Measurements from ENCODE around the gene PLXNB3.
"Not testable (repeated sequence)": the region's sequence is repeated elsewhere in the genome, so short reads cannot be mapped to it uniquely, and the experiment has no call there.

Gene PLXNB3

DNA sequence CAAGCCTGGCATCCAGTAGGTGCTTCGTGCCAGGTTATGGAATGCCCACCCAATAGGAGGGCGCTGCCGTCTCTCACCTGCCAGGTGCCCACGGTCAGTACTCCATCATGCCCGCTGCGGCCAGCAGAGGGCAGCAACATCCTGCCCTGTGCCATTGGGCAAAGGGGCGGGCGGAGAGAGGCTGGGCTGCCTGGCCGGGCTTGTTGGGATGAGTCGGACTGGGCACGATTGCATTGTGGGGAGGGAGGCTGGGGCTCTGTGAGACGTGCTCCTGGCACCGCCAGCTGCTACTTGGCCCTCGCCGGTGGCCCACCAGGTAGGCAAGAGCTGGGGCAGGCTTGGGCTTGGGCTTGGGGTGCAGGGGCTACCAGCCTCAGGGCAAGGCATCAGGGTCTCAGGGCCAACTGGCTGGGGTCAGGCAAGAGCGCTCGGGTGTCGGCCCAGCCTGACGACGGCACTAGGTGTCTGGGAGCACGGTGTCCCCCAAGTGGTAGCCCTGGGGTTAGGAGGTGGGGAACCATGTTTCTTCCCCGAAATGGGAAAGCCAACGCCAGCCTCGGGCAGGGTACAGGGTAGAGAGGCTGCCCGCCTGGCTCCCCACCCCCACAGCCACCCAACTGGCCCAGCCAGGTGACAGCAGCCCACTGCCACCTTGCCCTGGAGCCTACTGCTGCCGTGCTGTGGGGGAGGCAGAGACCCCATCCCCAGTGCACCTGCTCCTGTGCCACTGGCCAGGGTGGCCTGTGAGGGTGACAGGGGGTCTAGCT, at the start of gene PLXNB3:
TSS of gene PLXNB3 (plus strand) at position 261 of the 767 bp plus-strand sequence. CDS start 1,287 bp downstream, outside the sequence.
- peak; percentile 87 for DNase-seq (ENCODE audit: low read depth, low spot score)

DNA sequence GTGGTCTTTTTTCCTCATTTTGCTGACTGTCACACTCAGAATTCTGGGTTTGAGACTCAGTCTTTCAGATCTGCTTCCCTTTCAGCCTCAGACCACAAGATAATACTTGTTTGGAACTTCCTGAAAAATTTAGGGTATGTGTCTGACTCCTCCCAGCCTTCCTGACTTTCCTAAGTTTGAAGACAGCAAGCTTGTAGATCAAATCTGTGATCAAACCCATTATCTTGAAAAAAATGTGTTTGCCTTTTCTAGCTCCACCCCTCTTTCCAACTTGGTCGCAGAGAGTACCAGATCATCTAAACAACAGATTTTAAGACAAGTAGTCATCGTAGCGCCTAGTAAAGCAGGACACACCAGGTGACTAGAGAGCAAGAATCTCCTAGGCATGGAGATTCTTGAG, 49.8 kb upstream of the PLXNB3 start:
- no peak for DNase-seq (ENCODE audit: low read depth, low spot score)

DNA sequence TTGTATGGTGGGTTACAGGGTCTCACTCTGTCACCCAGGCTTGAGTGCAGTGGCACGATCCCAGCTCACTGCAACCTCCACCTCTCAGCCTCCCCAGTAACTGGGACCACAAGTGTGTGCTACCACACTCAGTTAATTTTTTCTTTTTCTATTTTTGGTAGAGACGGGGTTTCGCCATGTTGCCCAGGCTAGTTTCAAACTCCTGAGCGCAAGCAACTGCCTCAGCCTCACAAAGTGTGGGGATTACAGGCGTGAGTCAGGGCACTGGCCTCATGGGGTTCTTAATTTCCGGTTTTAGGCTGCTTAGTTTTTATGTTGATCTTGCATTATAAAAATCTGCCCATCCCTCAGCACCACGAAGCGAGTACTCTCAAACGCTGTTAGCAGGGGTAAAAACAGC, 46.6 kb upstream of the PLXNB3 start:
- no peak for DNase-seq (ENCODE audit: low read depth, low spot score)

DNA sequence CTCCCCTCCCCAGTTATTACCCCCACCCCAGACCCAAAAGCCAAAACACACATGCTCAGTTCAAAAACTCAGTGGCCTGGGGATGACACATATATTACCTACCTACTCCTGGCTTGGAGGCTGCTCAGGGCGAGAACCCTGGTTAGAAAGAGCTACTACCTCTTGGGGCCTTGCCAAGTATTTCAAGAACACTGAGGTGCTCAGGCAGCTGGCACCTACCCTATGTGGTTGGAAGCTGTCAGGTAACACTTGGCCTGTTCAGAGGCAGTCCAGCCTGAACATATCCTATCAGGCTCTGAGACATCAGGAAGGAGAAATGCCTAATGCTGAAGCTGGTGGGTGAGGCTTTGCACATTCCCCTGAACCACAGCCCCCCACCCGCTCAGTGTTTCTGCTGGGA, 44.8 kb upstream of the PLXNB3 start:
- no peak for DNase-seq (ENCODE audit: low read depth, low spot score)

DNA sequence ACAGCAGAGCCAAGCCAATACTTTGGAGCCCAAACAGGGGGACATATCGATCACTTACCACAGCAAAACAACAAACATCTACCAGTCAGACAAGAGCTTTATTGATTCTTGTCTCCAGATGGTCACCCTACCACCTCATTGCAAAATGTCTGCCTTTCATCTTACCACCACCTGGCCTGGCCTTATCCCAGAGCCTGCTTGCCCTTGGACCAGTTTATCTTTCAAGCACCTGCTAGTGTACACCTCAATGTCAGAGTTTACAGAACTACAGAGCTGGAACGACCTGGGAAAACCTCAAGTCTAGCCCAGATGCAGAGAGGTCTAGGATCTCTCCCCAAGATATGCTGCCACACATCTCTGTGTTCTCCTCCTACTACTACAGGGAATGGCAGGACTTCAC, 44.3 kb upstream of the PLXNB3 start:
- no peak for DNase-seq (ENCODE audit: low read depth, low spot score)

DNA sequence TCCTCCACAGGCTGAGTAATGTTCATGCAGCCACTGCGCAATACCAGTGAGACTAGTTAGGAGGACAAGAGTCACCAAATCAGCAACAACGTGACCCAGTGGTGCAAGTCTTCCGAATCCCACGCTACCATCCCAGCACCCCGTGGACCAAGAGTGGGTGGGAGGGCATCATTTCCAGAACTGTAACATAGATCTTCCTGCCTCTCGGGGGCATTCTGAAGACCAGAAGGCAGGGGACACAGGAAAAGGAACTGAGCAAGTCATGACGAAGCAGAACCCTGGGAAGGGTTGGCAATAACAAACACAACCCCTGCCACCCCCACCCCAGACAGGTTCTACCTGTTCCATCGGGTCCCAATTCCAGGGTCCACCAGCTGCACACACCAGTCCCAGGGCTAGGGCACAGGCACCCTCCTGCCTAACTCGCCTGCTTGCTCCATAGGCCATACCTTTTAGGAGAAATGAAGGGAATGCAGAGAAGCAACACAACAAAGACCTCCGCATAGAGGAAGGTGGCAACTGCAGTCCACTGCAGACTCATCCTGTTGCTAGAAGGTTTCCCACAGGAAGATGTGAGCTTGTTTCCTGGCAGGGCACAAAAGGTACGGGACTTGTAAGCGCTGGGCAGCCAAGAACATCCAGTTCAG, 41.2 kb upstream of the PLXNB3 start:
- peak; percentile 64 for DNase-seq (ENCODE audit: low read depth, low spot score)

DNA sequence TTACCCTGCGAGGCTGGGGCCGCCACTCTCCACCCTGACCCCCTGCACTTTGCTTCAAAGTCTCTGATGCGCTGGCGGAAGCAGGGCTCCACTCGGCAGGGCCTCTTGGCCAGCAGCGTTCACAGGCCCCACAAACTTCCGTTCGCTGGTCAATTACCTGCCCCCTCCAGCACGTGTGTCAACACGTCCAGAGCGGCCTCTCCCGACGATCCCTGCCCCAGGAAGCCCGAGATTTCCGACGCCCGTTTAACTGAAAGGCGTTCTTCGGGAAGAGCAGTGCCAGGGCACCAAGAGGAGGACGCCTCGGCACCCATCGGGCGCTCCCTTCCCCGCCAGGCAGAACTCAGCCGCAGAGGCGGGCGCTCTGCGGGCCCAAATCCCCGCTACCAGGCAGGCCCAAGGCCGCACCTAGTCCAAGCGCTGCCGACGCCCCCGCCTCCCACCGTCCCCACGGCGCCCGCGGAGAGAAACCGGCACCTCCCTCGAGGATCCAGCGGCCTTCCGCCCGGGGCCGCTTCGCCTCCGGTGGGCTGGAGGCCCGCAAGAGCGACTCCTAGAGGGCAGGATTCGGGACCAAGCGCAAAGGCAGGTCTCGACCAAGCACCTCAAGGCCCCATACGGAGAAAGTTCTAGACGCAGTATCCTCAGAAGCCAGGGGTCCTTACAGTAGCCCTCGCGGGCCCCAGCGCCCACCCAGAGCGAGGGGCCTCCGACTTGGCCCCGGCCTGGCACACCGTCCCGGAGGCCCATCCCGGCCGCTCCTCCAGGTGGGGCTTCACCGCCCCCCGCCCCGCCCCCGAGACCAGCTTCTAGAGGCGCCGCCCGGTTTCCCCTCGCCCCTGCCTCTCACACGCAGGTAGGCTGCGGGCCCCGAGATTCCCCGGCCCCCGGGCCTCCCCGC, 40.4 kb upstream of the PLXNB3 start:
- peak; percentile 79 for DNase-seq (ENCODE audit: low read depth, low spot score)

DNA sequence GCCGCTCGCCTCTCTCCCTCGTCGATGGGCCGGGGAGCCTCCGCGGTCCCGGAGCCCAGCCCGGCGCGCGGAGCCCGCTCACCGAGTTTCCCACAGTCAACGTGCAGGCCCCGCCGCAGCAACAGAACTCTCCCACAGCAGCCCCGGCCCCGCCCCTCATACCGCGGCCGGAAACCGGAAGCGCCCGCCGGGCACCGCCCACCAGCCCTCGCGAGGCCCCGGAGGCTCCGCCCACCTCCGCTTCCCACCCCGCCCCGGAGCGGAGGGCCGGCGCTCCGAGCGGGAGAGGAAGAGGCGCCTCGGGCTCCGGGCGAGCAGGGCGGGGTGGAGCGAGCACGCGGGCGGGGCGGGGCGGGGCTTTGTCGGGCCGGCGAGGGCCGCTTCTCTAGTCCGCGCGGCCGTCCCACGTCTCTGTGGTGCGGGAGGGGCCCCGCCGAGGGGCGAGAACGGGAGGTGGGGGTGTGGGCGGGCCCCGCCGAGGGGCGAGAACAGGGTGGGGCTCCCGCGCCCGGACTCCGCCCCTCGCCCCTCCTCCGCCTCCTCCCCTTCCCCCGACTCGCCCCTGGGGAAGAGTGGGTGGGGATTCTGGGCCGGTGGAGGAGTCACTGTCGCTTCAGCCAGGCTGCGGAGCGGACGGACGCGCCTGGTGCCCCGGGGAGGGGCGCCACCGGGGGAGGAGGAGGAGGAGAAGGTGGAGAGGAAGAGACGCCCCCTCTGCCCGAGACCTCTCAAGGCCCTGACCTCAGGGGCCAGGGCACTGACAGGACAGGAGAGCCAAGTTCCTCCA, 39.6 kb upstream of the PLXNB3 start, which contains the start of the genes ABCD1 and BCAP31:
TSS of gene ABCD1 (plus strand) at position 605 of the 787 bp plus-strand sequence. CDS start 411 bp downstream, outside the sequence.
TSS of gene BCAP31 (minus strand) at position 136 of the 787 bp plus-strand sequence. CDS start 1,143 bp downstream, outside the sequence.
- peak; percentile 96 for DNase-seq (ENCODE audit: low read depth, low spot score)

DNA sequence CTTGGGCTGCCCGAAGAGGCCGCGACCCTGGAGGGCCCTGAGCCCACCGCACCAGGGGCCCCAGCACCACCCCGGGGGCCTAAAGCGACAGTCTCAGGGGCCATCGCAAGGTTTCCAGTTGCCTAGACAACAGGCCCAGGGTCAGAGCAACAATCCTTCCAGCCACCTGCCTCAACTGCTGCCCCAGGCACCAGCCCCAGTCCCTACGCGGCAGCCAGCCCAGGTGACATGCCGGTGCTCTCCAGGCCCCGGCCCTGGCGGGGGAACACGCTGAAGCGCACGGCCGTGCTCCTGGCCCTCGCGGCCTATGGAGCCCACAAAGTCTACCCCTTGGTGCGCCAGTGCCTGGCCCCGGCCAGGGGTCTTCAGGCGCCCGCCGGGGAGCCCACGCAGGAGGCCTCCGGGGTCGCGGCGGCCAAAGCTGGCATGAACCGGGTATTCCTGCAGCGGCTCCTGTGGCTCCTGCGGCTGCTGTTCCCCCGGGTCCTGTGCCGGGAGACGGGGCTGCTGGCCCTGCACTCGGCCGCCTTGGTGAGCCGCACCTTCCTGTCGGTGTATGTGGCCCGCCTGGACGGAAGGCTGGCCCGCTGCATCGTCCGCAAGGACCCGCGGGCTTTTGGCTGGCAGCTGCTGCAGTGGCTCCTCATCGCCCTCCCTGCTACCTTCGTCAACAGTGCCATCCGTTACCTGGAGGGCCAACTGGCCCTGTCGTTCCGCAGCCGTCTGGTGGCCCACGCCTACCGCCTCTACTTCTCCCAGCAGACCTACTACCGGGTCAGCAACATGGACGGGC, 38.8 kb upstream of the PLXNB3 start:
- DNase-seq (ENCODE audit: low read depth, low spot score): peak; percentile 50

DNA sequence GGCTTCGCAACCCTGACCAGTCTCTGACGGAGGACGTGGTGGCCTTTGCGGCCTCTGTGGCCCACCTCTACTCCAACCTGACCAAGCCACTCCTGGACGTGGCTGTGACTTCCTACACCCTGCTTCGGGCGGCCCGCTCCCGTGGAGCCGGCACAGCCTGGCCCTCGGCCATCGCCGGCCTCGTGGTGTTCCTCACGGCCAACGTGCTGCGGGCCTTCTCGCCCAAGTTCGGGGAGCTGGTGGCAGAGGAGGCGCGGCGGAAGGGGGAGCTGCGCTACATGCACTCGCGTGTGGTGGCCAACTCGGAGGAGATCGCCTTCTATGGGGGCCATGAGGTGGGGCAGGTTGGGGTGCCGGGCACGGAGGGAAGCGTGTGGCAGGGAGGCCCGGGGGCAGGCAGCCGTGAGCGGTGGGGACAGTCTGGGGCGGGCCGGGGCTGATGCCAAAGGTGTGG, 38.2 kb upstream of the PLXNB3 start:
- no peak for DNase-seq (ENCODE audit: low read depth, low spot score)

DNA sequence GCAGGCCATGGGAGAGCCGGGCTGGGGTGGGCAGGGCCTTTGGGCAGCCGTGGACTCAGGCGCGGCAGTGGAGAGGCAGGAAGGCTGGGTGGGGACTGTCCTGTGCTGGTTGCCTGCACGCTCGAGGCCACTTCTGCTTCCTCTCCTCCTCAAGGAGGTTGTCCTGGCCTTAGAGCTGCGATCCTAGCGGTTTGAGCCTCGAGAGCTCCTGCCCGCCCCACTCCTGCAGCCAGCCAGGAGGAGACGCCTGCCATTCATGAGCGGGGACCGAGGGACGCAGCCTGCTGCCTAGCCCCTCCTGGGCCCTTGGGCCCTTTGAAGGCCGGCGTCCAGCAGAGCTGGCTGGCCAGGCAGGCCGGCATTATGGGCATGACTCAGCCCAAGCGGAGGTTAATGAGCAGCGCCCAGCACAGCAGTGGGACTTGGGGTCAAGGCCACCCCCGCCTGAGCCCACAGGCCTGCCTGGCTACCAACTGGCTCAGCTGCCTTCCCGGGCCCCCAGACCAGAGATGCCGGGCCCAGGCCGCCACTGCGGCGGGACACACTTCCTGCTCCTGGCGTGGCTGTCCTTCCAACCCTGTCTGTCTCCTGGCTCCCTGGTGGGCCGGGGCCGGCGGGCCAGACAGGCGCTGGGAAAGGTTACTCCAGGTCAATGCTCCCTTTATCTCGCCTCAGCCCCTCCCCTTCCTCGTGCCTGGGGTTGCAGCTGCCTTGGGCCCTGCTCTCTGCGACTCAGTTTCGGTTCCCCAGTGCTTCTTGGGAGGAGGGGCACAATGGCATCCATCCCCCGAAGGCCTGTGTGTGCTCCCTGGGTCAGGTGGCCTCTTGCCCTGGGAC, 37.5 kb upstream of the PLXNB3 start:
- DNase-seq (ENCODE audit: low read depth, low spot score): peak; percentile 97

DNA sequence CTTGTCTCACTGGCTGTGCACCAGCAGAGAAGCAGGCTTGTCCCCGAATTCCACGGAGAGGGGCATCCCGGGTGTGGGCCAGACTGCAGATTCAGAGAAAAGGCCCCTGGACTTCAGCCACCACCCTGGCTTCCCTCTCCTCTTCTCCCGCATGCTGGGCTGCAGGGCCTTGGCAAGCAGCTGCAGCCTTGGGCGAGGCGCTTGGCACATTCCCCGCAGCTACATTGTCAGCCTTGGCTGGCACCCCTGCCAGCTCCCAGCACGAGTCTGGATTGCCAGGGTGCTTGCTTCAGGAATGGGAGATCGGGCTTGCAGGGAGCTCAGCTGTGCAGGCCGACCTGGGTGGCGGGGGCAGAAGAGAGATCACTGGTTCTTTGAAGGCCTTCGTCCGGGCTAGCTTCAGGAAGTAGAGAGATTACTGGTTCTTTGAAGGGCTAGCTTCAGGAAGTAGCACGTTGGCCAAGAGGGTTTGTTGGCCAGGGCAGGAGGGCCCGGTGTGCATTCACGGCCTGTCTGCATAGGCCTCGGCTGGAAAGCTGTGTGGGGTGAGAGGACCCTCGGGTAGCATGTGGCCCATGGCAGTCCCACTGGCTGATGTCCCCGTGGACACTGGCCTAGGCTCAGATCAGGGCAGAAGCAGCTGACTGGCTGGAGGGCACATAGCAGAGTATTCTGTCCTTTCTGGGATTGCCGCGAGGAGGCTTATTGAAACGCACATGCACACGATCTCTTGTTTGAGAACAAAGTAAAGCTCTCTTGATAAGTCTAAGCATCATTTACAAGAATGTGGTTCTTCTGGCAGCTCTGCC, 36.7 kb upstream of the PLXNB3 start:
- DNase-seq (ENCODE audit: low read depth, low spot score): no peak

DNA sequence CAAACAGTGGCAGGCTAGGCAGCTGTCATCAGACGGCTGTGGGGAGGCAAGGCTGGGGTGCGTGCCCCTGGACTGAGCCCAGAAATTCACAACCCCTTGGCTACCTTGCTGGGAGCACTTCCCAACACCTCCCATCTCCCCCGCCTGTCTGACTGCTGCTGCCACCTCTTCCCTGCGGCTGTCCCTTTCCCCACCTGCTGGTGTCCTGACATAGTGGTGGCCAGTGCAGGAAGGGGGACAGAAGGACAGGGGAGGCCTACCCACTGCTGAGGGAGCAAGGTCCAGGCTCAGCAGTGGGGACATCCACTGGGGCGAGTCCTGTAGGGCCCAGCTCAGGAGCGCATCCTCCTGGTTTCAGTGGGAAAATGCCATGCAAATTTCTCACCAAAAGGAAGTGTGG, 36.0 kb upstream of the PLXNB3 start:
- DNase-seq (ENCODE audit: low read depth, low spot score): no peak

DNA sequence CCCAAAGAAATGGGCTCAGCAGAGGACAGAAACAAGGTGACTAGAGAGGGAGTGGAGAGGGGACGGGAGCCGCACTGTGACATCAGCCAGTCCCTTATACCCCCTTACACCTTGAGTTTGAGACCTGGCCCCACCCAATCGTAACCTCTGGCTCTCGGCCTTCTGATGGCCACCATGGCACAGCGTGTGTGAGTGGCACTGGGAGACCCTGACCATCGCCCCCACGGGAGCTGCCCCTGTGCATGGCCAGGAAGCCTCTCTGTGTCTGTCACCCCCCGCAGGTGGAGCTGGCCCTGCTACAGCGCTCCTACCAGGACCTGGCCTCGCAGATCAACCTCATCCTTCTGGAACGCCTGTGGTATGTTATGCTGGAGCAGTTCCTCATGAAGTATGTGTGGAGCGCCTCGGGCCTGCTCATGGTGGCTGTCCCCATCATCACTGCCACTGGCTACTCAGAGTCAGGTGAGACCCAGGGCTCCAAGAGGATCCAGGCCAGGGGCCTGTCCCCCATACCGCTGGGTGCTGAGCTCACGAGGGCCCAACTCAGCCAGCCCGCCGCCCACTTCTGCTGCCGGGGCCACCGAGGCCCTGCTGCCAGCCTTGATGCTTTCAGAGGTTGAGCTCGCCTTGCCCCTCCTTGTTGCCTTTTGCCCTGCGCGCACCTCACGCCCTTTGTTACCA, 35.0 kb upstream of the PLXNB3 start:
- DNase-seq (ENCODE audit: low read depth, low spot score): no peak

DNA sequence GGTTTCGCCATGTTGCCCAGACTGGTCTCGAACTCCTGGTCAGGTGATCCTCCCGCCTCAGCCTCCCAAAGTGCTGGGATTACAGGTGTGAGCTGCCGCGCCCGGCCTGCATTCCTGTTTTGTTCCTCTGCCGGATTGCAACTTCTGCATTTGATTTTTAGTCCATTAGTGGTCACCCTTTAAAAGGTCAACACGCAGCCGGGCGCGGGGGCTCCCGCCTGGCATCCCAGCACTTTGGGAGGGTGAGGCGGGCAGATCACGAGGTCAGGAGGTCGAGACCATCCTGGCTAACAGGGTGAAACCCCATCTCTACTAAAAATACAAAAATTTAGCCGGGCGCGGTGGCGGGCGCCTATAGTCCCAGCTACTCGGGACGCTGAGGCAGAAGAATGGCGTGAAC, 33.9 kb upstream of the PLXNB3 start:
- DNase-seq (ENCODE audit: low read depth, low spot score): not testable (repeated sequence)

DNA sequence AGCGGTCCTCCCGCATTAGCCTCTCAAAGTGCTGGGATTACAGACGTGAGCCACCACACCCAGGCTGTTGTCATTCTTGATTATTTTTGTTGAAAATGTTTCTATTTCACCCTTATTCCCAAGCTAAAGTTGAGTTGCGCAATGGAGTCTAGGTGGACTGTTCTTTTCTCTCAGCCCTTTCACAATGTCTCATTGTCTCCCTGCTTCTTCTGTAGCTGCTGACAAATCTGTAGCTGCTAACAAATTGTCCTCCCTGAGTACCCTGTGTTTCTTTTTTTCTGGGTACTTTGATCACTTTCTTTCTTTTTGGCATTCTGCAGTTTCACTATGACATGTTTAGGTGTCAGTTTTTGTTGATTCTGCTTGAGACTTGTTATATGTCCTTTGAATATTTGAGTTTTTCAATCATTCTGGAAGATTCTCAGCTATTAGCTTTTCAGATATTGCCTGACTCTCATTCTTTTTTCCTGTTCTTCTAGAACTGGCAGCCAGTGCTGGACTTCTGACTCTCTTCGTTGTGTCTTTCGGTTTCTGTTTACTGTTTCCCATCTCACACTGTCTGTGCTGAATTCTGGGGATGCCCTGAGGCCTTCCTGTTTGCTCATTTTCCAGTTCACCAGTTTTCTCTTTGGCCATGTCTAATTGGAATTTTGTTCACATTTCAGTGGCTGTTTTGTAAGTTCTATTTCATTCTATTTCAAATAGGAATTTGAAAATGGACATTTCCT, 32.8 kb upstream of the PLXNB3 start:
- DNase-seq (ENCODE audit: low read depth, low spot score): no peak

DNA sequence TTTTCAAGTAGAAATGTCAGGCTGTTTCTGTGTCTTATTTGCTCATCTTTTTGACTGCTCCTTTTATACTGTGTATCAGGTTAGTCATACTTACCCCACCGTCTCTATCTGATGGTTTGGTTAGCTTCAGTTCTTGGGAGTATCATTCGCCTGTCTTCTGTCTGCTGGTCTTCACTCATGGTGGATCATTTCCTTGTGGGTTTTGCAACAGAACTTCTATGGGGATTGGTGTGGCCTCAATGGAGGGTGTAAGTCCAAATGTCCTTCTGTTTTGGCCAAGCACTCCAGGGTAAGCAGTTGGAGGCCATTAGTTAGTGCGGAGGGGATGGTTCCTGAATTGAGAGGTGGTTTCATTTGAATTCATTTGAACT, 32.2 kb upstream of the PLXNB3 start:
- no peak for DNase-seq (ENCODE audit: low read depth, low spot score)

Measured in ELF-1 (cell line).